DOHH2 (cell line): ENCODE data around the gene LAMA2.

Source experiments
- H3F3A ChIP-seq: fragments of 200-600 bp; sonication (generic), shearing (Covaris generic); 2 replicates; pipeline ENCODE4 v1.6.0; 2016; ENCODE audit warnings: antibody characterized with exemption, mild to moderate bottlenecking; ENCODE audit not compliant: control insufficient read depth, insufficient read depth
- H3K27ac ChIP-seq: fragments of 200-600 bp; sonication (generic); 2 replicates; pipeline ENCODE4 v1.5.1; 2014; ENCODE audit warnings: low read depth, mild to moderate bottlenecking, low read length, moderate library complexity
- H3K27me3 ChIP-seq: fragments of 200-600 bp; sonication (generic); 2 replicates; pipeline ENCODE4 v1.6.1; 2014; ENCODE audit warnings: mild to moderate bottlenecking, low read length, mixed read lengths; ENCODE audit not compliant: control insufficient read depth
- H3K36me3 ChIP-seq: fragments of 200-600 bp; sonication (generic); 2 replicates; pipeline ENCODE4 v1.6.1; 2014; ENCODE audit warnings: mild to moderate bottlenecking, low read length, moderate library complexity, mixed read lengths; ENCODE audit not compliant: control insufficient read depth
- H3K4me1 ChIP-seq: fragments of 200-600 bp; sonication (generic); 2 replicates; pipeline ENCODE4 v1.6.1; 2014; ENCODE audit warnings: mild to moderate bottlenecking, low read length, mixed read lengths; ENCODE audit not compliant: control insufficient read depth
- H3K4me2 ChIP-seq: fragments of 200-600 bp; sonication (generic); 2 replicates; pipeline ENCODE4 v1.6.0; 2014; ENCODE audit warnings: mild to moderate bottlenecking, low read length, moderate library complexity
- H3K4me3 ChIP-seq: fragments of 200-600 bp; sonication (generic); 2 replicates; pipeline ENCODE4 v1.5.1; 2014; ENCODE audit warnings: mild to moderate bottlenecking, low read length, mixed read lengths
- H3K79me2 ChIP-seq: fragments of 200-600 bp; sonication (generic); 2 replicates; pipeline ENCODE4 v1.6.1; 2014; ENCODE audit warnings: mild to moderate bottlenecking, low read length, mixed read lengths; ENCODE audit not compliant: control insufficient read depth
- H3K9me2 ChIP-seq: fragments of 200-600 bp; sonication (generic); replicated peaks from 2 replicates; pipeline ENCODE4 v1.6.1; 2014; ENCODE audit warnings: mild to moderate bottlenecking, low read length, mixed read lengths; ENCODE audit not compliant: control insufficient read depth
- H3K9me3 ChIP-seq: fragments of 200-600 bp; sonication (generic); 2 replicates; pipeline ENCODE4 v1.6.1; 2014; ENCODE audit warnings: antibody characterized with exemption, low read length, mixed read lengths; ENCODE audit not compliant: control insufficient read depth, insufficient read depth
- H4K20me1 ChIP-seq: fragments of 200-600 bp; sonication (generic); 2 replicates; pipeline ENCODE4 v1.6.0; 2014; ENCODE audit warnings: low read depth, mild to moderate bottlenecking, antibody characterized with exemption, low read length, moderate library complexity; ENCODE audit not compliant: control insufficient read depth, insufficient read depth
- CTCF ChIP-seq: fragments of 200-600 bp; sonication (generic); IDR thresholded peaks from one replicate; pipeline ENCODE4 v1.5.1; 2014; ENCODE audit warnings: antibody characterized with exemption, mild to moderate bottlenecking, low read depth, low read length; ENCODE audit not compliant: poor library complexity, severe bottlenecking
- EZH2phosphoT487 ChIP-seq: fragments of 200-600 bp; sonication (generic); IDR thresholded peaks from 2 replicates; pipeline ENCODE4 v1.6.1; 2017; ENCODE audit warnings: borderline replicate concordance, mild to moderate bottlenecking, antibody characterized with exemption, low read length, moderate library complexity, mixed read lengths

The LAMA2 gene

GRCh38 chr6:129206821-129207220 lies 323.9 kb downstream of the LAMA2 start:
- TF ChIP-seq CTCF (no peak), EZH2phosphoT487 (no peak)

GRCh38 chr6:129207832-129208231 lies 324.9 kb downstream of the LAMA2 start:
- H3K27ac ChIP-seq: no peak overlapping the region
- H3K4me2 ChIP-seq: no peak overlapping the region
- TF ChIP-seq CTCF (no peak), EZH2phosphoT487 (no peak)
- H3K4me1 ChIP-seq: no peaks in the 10 kb centered on the region
- H3K9me2 ChIP-seq: no peaks in the 10 kb centered on the region
- H3F3A ChIP-seq: no peaks in the 10 kb centered on the region
- H4K20me1 ChIP-seq: no peaks in the 10 kb centered on the region
- H3K79me2 ChIP-seq: no peaks in the 10 kb centered on the region
- no peak overlapping the region for H3K4me3 ChIP-seq
- H3K9me3 ChIP-seq: no peaks in the 10 kb centered on the region
- H3K36me3 ChIP-seq: no peaks in the 10 kb centered on the region
- H3K27me3 ChIP-seq: no peaks in the 10 kb centered on the region

More at GRCh38 chr6:129206821-129207220, 323.9 kb downstream of the LAMA2 start:
- H3K4me2 ChIP-seq: no peak overlapping the region
- H3K27me3 ChIP-seq: no peaks in the 10 kb centered on the region
- H3K9me3 ChIP-seq: no peaks in the 10 kb centered on the region
- H3K4me3 ChIP-seq: no peak overlapping the region
- H3K79me2 ChIP-seq: no peaks in the 10 kb centered on the region
- no peaks in the 10 kb centered on the region for H3K36me3 ChIP-seq
- no peak overlapping the region for H3K27ac ChIP-seq
- H3F3A ChIP-seq: no peaks in the 10 kb centered on the region
- H3K4me1 ChIP-seq: no peaks in the 10 kb centered on the region
- H4K20me1 ChIP-seq: no peaks in the 10 kb centered on the region
- H3K9me2 ChIP-seq: no peaks in the 10 kb centered on the region

GRCh38 chr6:129208415-129209034 lies 325.6 kb downstream of the LAMA2 start:
- TF ChIP-seq EZH2phosphoT487 (no peak), CTCF (no peak)
- no peak overlapping the region for H3K27ac ChIP-seq
- H3K4me3 ChIP-seq: no peak overlapping the region

More at GRCh38 chr6:129208415-129209034, 325.6 kb downstream of the LAMA2 start:
- H4K20me1 ChIP-seq: no peaks in the 10 kb centered on the region
- H3K36me3 ChIP-seq: no peaks in the 10 kb centered on the region
- H3K79me2 ChIP-seq: no peaks in the 10 kb centered on the region
- H3K9me2 ChIP-seq: no peaks in the 10 kb centered on the region
- no peaks in the 10 kb centered on the region for H3K27me3 ChIP-seq
- no peak overlapping the region for H3K4me2 ChIP-seq
- H3K9me3 ChIP-seq: no peaks in the 10 kb centered on the region
- no peaks in the 10 kb centered on the region for H3K4me1 ChIP-seq
- no peaks in the 10 kb centered on the region for H3F3A ChIP-seq
